PC-9 (cell line): Measurements from ENCODE around the gene ANKRD9.

ENCODE experiments used
- EZH2 ChIP-seq: fragments of 200-600 bp; sonication (generic); IDR thresholded peaks from 2 replicates; pipeline ENCODE4 v1.8.0; 2017; ENCODE audit warnings: antibody characterized with exemption, low read depth
- TF ChIP-seq, protein P1 (sequence below): fragments of 200-600 bp; sonication (generic); conservative IDR thresholded peaks from 2 replicates; pipeline ENCODE4 v1.6.1; 2017; ENCODE audit warnings: mixed run types, antibody characterized with exemption, mild to moderate bottlenecking, moderate library complexity

DNA sequence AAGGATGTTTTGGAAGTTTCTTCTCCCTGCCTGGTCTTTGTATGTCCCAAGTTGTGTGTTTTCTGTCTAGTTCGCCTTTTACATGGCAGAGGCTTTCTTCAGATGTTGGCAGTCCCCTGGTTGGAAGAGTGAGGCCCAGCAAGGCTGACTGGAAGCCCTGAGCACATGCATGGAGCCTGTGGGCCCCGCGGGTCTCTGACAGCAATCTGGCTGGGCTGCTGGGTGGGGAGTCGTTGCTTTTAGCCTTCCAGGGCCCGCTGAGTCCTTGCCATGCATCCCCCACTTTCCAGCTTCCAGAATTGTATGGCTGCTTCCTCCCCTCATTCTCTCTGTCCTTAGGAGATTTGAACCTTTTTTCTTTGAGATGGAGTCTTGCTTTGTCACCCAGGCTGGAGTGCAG, 25.3 kb downstream of the ANKRD9 start:
- TF ChIP-seq, protein P1, sequence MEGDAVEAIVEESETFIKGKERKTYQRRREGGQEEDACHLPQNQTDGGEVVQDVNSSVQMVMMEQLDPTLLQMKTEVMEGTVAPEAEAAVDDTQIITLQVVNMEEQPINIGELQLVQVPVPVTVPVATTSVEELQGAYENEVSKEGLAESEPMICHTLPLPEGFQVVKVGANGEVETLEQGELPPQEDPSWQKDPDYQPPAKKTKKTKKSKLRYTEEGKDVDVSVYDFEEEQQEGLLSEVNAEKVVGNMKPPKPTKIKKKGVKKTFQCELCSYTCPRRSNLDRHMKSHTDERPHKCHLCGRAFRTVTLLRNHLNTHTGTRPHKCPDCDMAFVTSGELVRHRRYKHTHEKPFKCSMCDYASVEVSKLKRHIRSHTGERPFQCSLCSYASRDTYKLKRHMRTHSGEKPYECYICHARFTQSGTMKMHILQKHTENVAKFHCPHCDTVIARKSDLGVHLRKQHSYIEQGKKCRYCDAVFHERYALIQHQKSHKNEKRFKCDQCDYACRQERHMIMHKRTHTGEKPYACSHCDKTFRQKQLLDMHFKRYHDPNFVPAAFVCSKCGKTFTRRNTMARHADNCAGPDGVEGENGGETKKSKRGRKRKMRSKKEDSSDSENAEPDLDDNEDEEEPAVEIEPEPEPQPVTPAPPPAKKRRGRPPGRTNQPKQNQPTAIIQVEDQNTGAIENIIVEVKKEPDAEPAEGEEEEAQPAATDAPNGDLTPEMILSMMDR = no peak
- TF ChIP-seq EZH2 = no peak
